ENCODE results near the gene KCNA2.

- no peak for TF ChIP-seq CTCF (conservative IDR thresholded peaks at IDR 0.05; ENCODE audit: low read depth, low read length)
- no peak for TF ChIP-seq RCOR1 (IDR thresholded peaks at IDR 0.05; ENCODE audit: insufficient replicate concordance, low read length)
Observed at GRCh38 chr1:110610084-110610483, 3.9 kb upstream of the KCNA2 start.

All from IMR-90 (cell line).